MCF 10A (cell line): Measurements from ENCODE around the gene ALDH3B1. TPM values are rescaled to one million over a fixed set of nuclear protein-coding genes. Genes with fewer than 3 reads are reported as not detected.

Experiments
- BruUV-seq: library from RNA; stranded (reverse); fragments of 400-500 nt; replicated peaks from 2 replicates; lab custom pipeline; 2021; lab: Mats Ljungman, UMichigan
- CTCF ChIA-PET: fragments of 300-600 bp; sonication (Branson Sonifier 250); formaldehyde crosslinking; extraction: SDS; loops from one replicate; lab custom pipeline; 2021; ENCODE audit warnings: antibody characterized with exemption, inconsistent platforms; lab: Yijun Ruan, JAX
- POLR2A ChIA-PET: fragments of 300-600, 350-650 bp; sonication (Branson Sonifier 250); formaldehyde crosslinking; extraction: SDS; loops from one replicate; lab custom pipeline; 2020; ENCODE audit warnings: antibody characterized with exemption, inconsistent platforms; lab: Yijun Ruan, JAX
- DNase-seq: peaks from one replicate; pipeline ENCODE4 v3.0.0-alpha.2; 2018; ENCODE audit not compliant: unreplicated experiment
- H3K27ac Mint-ChIP-seq: one replicate; pipeline ENCODE4 v1.8.0; 2022; ENCODE audit warnings: mild to moderate bottlenecking, low read depth, mixed read lengths; ENCODE audit not compliant: unreplicated experiment
- H3K27me3 Mint-ChIP-seq: one replicate; pipeline ENCODE4 v1.8.0; 2022; ENCODE audit warnings: mixed read lengths; ENCODE audit not compliant: insufficient read depth, unreplicated experiment
- H3K36me3 Mint-ChIP-seq: one replicate; pipeline ENCODE4 v1.8.0; 2022; ENCODE audit warnings: mild to moderate bottlenecking, moderate library complexity, mixed read lengths; ENCODE audit not compliant: insufficient read depth, unreplicated experiment
- H3K4me1 Mint-ChIP-seq: one replicate; pipeline ENCODE4 v1.8.0; 2022; ENCODE audit warnings: mixed read lengths; ENCODE audit not compliant: insufficient read depth, unreplicated experiment
- H3K4me3 Mint-ChIP-seq: one replicate; pipeline ENCODE4 v1.8.0; 2022; ENCODE audit warnings: mild to moderate bottlenecking, moderate library complexity, mixed read lengths; ENCODE audit not compliant: unreplicated experiment
- H3K9me3 Mint-ChIP-seq: one replicate; pipeline ENCODE4 v1.8.0; 2022; ENCODE audit warnings: mixed read lengths; ENCODE audit not compliant: unreplicated experiment
- CTCF ChIP-seq: fragments of 200-600 bp; IDR thresholded peaks from one replicate; pipeline ENCODE4 v1.8.0; 2022; ENCODE audit warnings: antibody characterized with exemption, mild to moderate bottlenecking; ENCODE audit not compliant: unreplicated experiment
- intact Hi-C: fragments of 100-400 bp; cut with micrococcal nuclease; formaldehyde crosslinking; loops from 2 replicates; pipeline ENCODE4 v1.14.1; 2022
- total RNA-seq: library from RNA; stranded (reverse); gene quantifications from 2 replicates; pipeline ENCODE4 v1.2.3, GENCODE V29; 2022

Gene ALDH3B1
- total RNA-seq, 1 experiment from 2014 or later, result 37.2 TPM

GRCh38 chr11:68047437-68048290 is 37.5 kb downstream of the ALDH3B1 start:
- BruUV-seq, result no TSS peak
- no peaks in the 10 kb centered on the region for H3K4me1 Mint-ChIP-seq
- CTCF ChIA-PET, result interaction anchor here (0.7 kb wide), 1 partner anchor 200 kb away, joined by 3 read pairs; no protein-coding TSS in a partner anchor

GRCh38 chr11:68048681-68049508 is 38.8 kb downstream of the ALDH3B1 start:
- no peak for TF ChIP-seq CTCF
- no peak overlapping the region for H3K4me3 Mint-ChIP-seq

More at GRCh38 chr11:68047437-68048290, 37.5 kb downstream of the ALDH3B1 start:
- no peak overlapping the region for H3K27ac Mint-ChIP-seq
- no peaks in the 10 kb centered on the region for H3K9me3 Mint-ChIP-seq
- no peak for TF ChIP-seq CTCF
- no peak overlapping the region for H3K4me3 Mint-ChIP-seq
- H3K36me3 Mint-ChIP-seq, result peaks cover 5% of the 10 kb centered on the region
- H3K27me3 Mint-ChIP-seq, result no peaks in the 10 kb centered on the region
- POLR2A ChIA-PET, result interaction anchor here (1.3 kb wide), 1 partner anchor 8 kb away, joined by 3 read pairs; the partner anchor contains the start of gene TCIRG1
- DNase-seq, result no peak
- intact Hi-C loops, result no loop called here

GRCh38 chr11:68049509-68050370 is 39.6 kb downstream of the ALDH3B1 start:
- H3K9me3 Mint-ChIP-seq, result no peaks in the 10 kb centered on the region
- DNase-seq, result no peak
- CTCF ChIA-PET, result no interaction called here
- intact Hi-C loops, result no loop called here
- no peak for TF ChIP-seq CTCF
- H3K4me1 Mint-ChIP-seq, result no peaks in the 10 kb centered on the region
- no peak overlapping the region for H3K27ac Mint-ChIP-seq
- no peaks in the 10 kb centered on the region for H3K27me3 Mint-ChIP-seq
- POLR2A ChIA-PET, result interaction anchor here (0.7 to 1.4 kb wide), 2 partner anchors 19 to 148 kb away, joined by 3 read pairs; partner anchors contain the start of gene NDUFS8
- H3K4me3 Mint-ChIP-seq, result no peak overlapping the region
- no TSS peak for BruUV-seq
- peaks cover 5% of the 10 kb centered on the region for H3K36me3 Mint-ChIP-seq

More at GRCh38 chr11:68048681-68049508, 38.8 kb downstream of the ALDH3B1 start:
- Mint-ChIP-seq H3K9me3 (no peaks in the 10 kb centered on the region), H3K4me1 (no peaks in the 10 kb centered on the region), H3K27ac (no peak overlapping the region), H3K27me3 (no peaks in the 10 kb centered on the region), H3K36me3 (peaks cover 5% of the 10 kb centered on the region)
- no peak for DNase-seq
- intact Hi-C loops, result no loop called here
- BruUV-seq, result no TSS peak
- CTCF ChIA-PET, result interaction anchor here (0.7 kb wide), 1 partner anchor 202 kb away, joined by 3 read pairs; no protein-coding TSS in a partner anchor
- POLR2A ChIA-PET, result interaction anchor here (0.7 to 1.3 kb wide), 2 partner anchors 10 to 149 kb away, joined by 3 read pairs; partner anchors contain the start of gene TCIRG1
